ENCODE measurements around the gene TRAF4.
"Not testable (repeated sequence)": the region's sequence is repeated elsewhere in the genome, so short reads cannot be mapped to it uniquely, and the experiment has no call there.

The TRAF4 gene

GRCh38 chr17:28726627-28727491 lies 17.0 kb upstream of the TRAF4 start:
- peak; percentile 75 for DNase-seq (ENCODE audit: low read depth)
- TF ChIP-seq, protein P1, sequence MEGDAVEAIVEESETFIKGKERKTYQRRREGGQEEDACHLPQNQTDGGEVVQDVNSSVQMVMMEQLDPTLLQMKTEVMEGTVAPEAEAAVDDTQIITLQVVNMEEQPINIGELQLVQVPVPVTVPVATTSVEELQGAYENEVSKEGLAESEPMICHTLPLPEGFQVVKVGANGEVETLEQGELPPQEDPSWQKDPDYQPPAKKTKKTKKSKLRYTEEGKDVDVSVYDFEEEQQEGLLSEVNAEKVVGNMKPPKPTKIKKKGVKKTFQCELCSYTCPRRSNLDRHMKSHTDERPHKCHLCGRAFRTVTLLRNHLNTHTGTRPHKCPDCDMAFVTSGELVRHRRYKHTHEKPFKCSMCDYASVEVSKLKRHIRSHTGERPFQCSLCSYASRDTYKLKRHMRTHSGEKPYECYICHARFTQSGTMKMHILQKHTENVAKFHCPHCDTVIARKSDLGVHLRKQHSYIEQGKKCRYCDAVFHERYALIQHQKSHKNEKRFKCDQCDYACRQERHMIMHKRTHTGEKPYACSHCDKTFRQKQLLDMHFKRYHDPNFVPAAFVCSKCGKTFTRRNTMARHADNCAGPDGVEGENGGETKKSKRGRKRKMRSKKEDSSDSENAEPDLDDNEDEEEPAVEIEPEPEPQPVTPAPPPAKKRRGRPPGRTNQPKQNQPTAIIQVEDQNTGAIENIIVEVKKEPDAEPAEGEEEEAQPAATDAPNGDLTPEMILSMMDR (conservative IDR thresholded peaks at IDR 0.05; ENCODE audit: low read depth, low read length) = peak; percentile 97
- peak overlapping the region; percentile 67 for H3K4me3 ChIP-seq (ENCODE audit: low read length)

DNA sequence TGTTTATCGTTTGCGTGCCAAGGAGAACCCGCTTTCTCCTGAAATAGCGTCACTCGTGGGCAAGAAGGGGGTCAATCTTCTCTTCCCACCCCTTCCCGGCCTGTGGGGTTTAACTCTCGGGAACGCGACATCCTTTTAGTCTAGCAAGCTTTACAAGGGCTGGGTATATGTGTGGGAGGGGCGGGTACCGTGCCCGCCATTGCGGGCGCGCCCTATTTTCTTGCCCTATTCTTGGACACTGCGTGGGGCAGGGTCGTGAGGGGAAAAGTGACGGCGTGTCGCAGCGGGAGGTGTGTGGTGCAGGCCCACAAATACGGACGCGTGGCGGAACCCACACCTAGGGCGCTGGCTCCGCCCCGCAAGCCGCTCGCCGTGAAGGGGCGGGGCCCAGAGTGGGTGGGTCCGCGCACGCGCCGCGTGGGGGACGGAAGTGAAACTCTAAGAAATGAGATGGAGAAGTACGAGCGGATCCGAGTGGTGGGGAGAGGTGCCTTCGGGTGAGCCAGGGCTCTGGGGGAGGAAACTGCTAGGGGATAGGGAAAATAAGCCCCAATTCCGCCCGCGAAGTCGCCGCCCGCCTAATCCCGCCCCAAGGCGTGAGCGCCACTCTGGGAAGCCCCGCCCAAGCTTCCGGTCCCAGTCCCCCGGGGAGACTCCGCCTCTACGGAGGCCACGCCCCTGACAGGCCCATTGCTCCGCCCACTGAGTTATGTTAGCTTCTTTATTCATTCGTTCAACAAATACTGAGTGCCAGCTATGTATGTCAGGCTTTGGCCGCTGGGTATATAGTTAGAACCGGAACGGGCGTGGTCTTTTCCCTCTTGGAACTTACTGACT lies 15.2 kb upstream of the TRAF4 start, which contains the start of gene NEK8:
Gene NEK8, plus strand, starts transcription at position 425 of the 837 bp plus-strand sequence. Its CDS starts 26 bp downstream, at position 451.
- TF ChIP-seq, protein P1 (conservative IDR thresholded peaks at IDR 0.05; ENCODE audit: low read depth, low read length) = no peak
- H3K4me3 ChIP-seq (ENCODE audit: low read length) = peak within 1 kb of the TSS; percentile 88
- DNase-seq (ENCODE audit: low read depth) = peak; percentile 64

- no peak for DNase-seq (ENCODE audit: low read depth)
- H3K4me3 ChIP-seq (ENCODE audit: low read length) = no peak overlapping the region
- TF ChIP-seq, protein P1 (conservative IDR thresholded peaks at IDR 0.05; ENCODE audit: low read depth, low read length) = no peak
Measured at GRCh38 chr17:28729950-28730330, 13.9 kb upstream of the TRAF4 start.

DNA sequence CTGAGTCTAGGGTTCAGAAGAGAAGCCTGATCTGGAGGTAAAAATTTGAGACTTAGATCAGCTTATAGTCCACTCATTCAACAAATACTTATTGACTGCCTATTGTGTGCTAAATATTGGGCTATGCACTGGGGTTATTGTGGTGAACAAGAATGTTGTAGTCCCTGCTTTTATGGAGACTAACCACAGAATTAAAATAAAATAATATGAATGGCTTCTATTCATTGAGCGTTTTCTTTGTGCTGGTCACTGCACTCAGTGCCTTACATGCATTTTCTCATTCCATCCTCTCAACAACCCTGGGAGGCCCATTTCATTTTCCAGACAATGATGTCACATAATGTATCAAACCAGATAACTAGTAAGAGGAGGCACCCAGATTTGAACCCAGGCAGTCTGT lies 10.5 kb upstream of the TRAF4 start:
- H3K4me3 ChIP-seq (ENCODE audit: low read length) = no peak overlapping the region
- TF ChIP-seq, protein P1 (conservative IDR thresholded peaks at IDR 0.05; ENCODE audit: low read depth, low read length) = no peak
- DNase-seq (ENCODE audit: low read depth) = no peak

GRCh38 chr17:28734712-28735241 lies 9.0 kb upstream of the TRAF4 start:
- no peak for DNase-seq (ENCODE audit: low read depth)
- H3K4me3 ChIP-seq (ENCODE audit: low read length) = no peak overlapping the region
- TF ChIP-seq, protein P1 (conservative IDR thresholded peaks at IDR 0.05; ENCODE audit: low read depth, low read length) = no peak

DNA sequence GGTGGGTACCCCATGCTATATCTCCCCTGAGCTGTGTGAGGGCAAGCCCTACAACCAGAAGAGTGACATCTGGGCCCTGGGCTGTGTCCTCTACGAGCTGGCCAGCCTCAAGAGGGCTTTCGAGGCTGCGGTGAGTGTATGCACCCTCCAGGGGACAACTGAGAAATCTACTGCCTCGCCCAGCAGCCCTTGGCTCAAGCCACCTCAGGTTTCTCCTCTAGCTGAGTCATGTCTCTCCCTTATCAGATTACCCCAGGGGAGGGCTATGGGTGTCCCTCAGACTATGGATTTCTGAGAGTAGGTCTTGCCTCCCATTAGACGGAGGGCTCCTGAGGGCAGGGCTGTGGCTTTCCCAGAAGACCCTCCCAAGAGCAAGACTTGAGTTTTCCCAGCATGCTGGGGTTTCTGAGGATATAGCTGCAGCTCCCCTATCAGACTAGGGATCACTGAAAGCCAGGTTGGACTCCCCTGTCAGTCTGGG lies 8.5 kb upstream of the TRAF4 start:
- DNase-seq (ENCODE audit: low read depth) = no peak
- TF ChIP-seq, protein P1 (conservative IDR thresholded peaks at IDR 0.05; ENCODE audit: low read depth, low read length) = no peak
- H3K4me3 ChIP-seq (ENCODE audit: low read length) = no peak overlapping the region

GRCh38 chr17:28735913-28736769 lies 7.7 kb upstream of the TRAF4 start:
- not testable (repeated sequence) for H3K4me3 ChIP-seq (ENCODE audit: low read length); DNase-seq (ENCODE audit: low read depth)

All from retinal pigment epithelial cell (primary cell).